HG03457 (cell line): Measurements from ENCODE around the gene ZFYVE21.
"Not testable (repeated sequence)": the region's sequence is repeated elsewhere in the genome, so short reads cannot be mapped to it uniquely, and the experiment has no call there.

ENCODE experiments used
- ATAC-seq: cut with Tn5 transposase; IDR thresholded peaks from one replicate; pipeline ENCODE4 v1.9.1; 2021; ENCODE audit warnings: moderate number of reproducible peaks; ENCODE audit not compliant: unreplicated experiment

The ZFYVE21 gene

DNA sequence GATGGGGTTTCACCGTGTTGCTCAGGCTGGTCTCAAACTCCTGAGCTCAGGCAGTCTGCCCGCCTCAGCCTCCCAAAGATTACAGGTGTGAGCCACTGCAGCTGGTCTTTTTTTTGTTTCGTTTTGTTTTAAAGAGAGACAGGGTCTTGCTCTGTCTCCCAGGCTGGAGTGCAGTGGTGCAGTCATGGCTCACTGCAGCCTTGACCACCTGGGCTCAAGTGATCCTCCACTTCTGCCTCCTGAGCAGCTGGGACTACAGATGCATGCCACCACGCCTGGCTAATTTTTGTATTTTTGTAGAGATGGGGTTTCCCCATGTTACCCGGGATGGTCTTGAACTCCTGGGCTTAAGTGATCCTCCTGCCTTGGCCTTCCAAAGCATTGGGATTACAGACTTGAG is 24.0 kb upstream of the ZFYVE21 start:
- not testable (repeated sequence) for ATAC-seq

GRCh38 chr14:103692159-103692558 is 23.5 kb upstream of the ZFYVE21 start:
- no peak for ATAC-seq

DNA sequence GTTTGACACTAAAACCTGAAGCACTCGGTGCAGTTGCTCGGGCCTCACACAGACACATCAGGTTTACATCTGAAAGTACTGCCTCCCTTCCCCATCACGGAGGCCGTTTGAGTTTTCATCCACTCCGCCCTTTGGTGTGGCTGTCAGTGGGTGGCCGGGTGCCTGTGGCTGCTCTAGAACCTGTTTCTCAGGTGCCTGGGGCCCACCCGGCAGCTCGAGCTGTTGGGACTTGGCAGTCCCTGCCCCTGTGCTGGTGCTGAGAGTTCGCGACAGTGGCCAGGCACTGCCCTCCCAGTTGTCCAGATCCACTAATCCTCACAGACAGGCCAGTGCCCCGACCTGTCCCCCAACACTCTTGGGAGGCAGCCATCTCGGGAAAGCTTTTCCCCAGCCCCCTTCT is 22.7 kb upstream of the ZFYVE21 start:
- no peak for ATAC-seq

- no peak for ATAC-seq
Observed at GRCh38 chr14:103693515-103693914, 22.1 kb upstream of the ZFYVE21 start.

DNA sequence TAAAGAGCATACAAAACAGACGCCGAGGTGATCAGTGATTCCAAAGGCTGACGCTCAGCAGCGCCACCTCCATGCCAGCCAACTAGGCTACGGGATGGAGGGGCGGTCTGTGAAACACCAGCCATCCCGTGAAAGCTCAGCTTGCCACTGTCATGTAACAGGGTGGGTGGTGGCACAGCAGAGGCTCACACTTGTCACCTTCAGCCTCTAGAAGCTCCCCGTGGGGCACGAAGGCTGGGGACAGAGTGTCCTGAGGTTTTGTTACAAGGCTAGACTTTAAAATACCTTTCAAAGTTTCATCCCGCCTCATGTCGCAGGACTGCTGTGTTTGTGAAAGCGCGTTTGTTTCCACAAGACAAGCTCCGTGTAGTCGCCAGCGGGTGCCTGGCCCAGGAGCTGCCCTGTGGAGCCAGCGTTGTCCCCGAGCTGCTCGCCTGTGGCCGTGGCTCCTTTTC is 21.0 kb upstream of the ZFYVE21 start:
- ATAC-seq: no peak

GRCh38 chr14:103695296-103696069 is 20.1 kb upstream of the ZFYVE21 start:
- ATAC-seq: no peak

DNA sequence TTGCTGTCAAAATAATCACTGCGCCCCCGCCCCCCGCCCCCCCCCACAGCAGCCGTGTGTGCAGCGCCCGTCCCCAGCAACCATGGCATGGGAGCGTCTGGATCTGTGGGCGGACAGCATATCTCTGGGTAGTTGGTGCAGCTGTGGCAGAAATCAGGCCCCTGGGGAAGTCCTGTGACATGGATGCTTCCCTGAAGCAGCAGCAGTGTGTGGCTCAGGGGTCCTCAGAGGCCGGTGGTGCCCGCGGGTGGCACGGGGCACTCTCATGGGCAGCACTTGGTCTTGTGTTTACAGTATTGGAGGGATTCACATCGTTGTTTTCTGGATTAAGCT is 19.6 kb upstream of the ZFYVE21 start:
- ATAC-seq: no peak

DNA sequence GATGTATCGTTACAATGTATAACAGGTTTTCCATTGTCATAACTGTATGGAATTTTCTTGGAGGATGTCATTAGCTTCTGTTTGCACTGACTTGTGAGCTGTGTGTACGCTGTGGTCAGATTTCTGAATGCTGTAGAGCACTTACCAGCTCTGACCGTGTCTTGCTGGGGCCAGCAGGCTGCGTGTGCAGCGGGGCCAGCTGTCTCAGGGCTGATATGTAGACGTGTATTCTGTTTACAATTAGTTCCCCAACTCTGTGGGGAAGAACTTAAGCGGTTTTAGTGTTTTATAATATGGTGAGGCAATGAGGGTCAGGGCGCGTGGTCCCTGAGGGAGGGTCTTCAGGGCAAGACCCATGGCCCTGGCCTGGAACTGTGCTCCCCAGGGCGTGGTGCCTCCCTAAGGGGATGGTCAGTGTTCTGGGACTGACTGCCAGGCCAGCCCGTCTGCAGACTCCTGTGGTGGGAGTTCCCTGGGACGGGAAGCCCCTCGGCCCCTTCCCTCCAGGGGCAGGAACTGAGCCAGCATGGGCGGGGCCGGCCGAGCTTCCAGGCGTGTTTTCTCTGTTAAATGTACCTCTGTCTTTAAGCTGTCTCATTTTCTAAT is 19.0 kb upstream of the ZFYVE21 start:
- ATAC-seq: no peak

DNA sequence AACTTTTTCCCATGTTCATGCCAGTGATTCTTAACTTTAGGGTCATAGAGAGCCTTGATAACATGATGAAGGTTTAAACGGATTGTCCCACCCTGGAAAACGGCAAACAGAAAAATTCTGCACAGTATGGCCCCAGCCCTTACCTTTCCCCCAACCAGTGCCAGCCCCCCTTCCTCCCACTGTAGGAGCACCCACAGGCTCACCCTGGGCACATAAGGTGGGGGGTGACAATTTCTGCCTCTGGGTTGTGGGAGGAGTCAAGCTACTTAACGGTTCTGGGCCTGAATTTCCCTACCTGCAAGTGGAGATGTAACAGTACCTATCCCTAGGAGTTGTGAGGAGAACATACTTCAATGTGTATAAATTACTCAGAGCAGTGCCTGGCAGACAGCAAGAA is 18.4 kb upstream of the ZFYVE21 start:
- ATAC-seq: no peak

DNA sequence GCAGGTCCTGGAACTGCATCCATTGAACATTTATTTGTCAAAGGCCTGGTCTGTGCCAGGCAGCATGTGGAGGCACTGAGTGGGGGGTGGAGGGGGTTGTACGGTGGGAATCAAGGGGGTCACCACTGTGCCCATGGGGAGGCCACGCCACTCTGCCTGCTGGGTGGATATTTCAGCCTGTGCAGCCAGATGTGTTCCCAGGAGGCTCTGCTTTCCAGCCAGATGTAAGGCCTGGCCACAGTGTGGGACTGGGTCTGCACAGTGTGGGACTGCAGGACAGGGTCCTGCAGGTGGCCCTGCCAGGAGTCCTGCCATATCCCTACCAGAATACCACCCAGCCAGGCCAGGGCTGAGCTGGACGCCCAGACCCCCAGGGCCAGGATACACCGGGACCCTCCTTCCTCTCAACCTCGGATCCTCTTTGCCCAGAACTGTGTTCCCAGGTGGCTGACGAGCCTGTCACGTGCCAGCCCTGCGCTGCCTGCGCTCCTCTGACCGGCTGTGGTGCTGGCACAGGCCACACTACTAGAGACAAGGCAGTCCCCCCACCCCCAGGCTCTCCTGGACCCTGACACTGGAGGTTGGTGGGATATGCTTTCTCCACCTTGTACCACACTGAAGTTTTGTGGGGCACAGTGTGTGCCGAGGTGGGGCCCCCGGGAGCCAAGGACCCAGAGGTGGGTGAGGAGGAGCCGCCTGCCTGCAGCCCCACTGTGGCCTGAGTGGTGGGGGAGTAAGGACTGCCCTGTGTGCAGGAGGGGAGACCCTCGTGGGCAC is 17.8 kb upstream of the ZFYVE21 start:
- no peak for ATAC-seq

GRCh38 chr14:103698380-103699260 is 17.0 kb upstream of the ZFYVE21 start:
- no peak for ATAC-seq

- ATAC-seq: no peak
Observed at GRCh38 chr14:103699261-103699661, 16.3 kb upstream of the ZFYVE21 start.

DNA sequence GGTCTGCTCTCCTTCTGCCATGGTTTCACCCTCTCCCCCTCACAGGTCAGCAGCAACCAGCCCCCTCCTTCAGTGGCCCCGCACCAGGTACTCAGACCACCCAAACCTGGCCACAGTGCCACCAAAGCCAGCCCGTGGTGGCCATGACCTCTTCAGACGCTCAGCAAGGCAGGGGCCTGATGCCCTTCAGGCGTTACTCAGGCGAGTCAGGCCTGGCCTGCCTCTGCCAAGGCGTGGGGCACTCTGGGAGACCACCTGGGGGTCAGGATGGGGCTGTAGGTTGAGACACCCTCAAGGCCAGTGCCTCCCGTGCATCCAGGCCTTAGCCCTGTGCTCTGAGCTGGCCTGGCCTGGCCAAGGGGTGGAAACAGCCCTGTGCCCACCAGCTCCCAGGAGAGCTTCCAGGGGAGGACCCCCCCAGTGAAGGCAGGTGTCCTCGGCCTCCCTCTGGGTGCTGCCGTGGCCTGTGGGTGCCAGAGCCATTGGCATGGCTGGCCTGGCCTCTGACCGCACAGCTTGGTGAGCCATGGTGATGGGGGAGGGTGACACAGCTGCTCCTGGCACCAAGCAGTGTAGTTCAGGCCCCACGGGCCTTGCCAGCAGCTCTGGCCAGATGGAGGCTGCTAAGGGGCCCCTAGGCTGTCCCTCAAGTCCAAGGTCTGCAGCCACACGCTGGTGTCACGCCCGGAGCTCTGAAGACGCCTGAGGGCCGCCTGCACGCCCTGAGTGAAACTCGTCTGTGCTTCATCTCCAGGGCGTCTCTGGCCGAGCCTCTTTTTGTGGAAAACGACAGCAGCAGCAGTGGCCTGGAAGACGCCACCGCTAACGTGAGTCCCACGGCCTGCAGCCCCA is 15.5 kb upstream of the ZFYVE21 start:
- ATAC-seq: no peak

GRCh38 chr14:103700753-103701490 is 14.7 kb upstream of the ZFYVE21 start:
- no peak for ATAC-seq

GRCh38 chr14:103702095-103702494 is 13.5 kb upstream of the ZFYVE21 start:
- no peak for ATAC-seq

GRCh38 chr14:103702497-103703432 is 12.8 kb upstream of the ZFYVE21 start:
- ATAC-seq: no peak

GRCh38 chr14:103703433-103704385 is 11.9 kb upstream of the ZFYVE21 start:
- ATAC-seq: no peak
